ENCODE results near the gene SEL1L. TPM values are rescaled to one million over a fixed set of nuclear protein-coding genes. Genes with fewer than 3 reads are reported as not detected.

Gene SEL1L
- polyA plus RNA-seq, 3 donors = 14.4 to 48.4 (median 42.5) TPM

- TF ChIP-seq CTCF (IDR thresholded peaks at IDR 0.05) = no peak
- Histone ChIP-seq H3K27ac (ENCODE audit: low read depth in 1 of 2, low read length in 2 of 2) (no peak overlapping the region), H3K4me1 (ENCODE audit: control insufficient read depth in 1 of 2, insufficient read depth in 2 of 2, low read length in 2 of 2) (peaks cover 0 to under 1% of the 10 kb centered on the region in 2 donors), H3K79me2 (ENCODE audit: insufficient read depth, low read length) (peaks cover 26% of the 10 kb centered on the region), H3K4me2 (replicated peaks; ENCODE audit: extremely low read depth, low read length, poor library complexity, severe bottlenecking) (no peak overlapping the region), H3K9ac (ENCODE audit: insufficient read depth, low read length, poor library complexity, severe bottlenecking) (no peak overlapping the region), H4K20me1 (ENCODE audit: insufficient read depth, low read length) (peaks cover 40% of the 10 kb centered on the region), H2AFZ (ENCODE audit: insufficient read depth, low read depth, low read length, poor library complexity, severe bottlenecking) (no peak overlapping the region), H3K4me3 (replicated peaks in 1 of 3; ENCODE audit: low read depth in 2 of 3, low read length in 3 of 3) (no peak overlapping the region), H3K36me3 (replicated peaks in 1 of 2; ENCODE audit: control insufficient read depth in 1 of 2, insufficient read depth in 2 of 2, low read length in 2 of 2) (peaks cover 79 to 99% of the 10 kb centered on the region in 2 donors), H3K9me3 (replicated peaks in 1 of 2; ENCODE audit: control insufficient read depth in 1 of 2, insufficient read depth in 1 of 2, low read length in 2 of 2) (no peaks in the 10 kb centered on the region), H3K27me3 (ENCODE audit: control insufficient read depth in 2 of 2, insufficient read depth in 2 of 2, low read length in 2 of 2) (no peaks in the 10 kb centered on the region)
- H3K4me3 Mint-ChIP-seq = no peak overlapping the region
- peaks cover 4% of the 10 kb centered on the region for H3K4me1 Mint-ChIP-seq
- peaks cover 70 to 87% of the 10 kb centered on the region in 2 donors for H3K36me3 Mint-ChIP-seq
- H3K27ac Mint-ChIP-seq = peak overlapping the region in 2 of 7 donors; percentile 4 to 62
- H3K9me3 Mint-ChIP-seq = peaks cover 0 to 2% (median 0%) of the 10 kb centered on the region in 7 donors
- DNase-seq = no peak
- 100% methylated on average over 1 of the region's 2 CpGs for WGBS (ENCODE audit: insufficient coverage)
- intact Hi-C loops (cut with micrococcal nuclease) = no loop called here
- no peaks in the 10 kb centered on the region for H3K27me3 Mint-ChIP-seq (ENCODE audit: low read depth in 3 of 3)
Measured at GRCh38 chr14:81504864-81505263, 28.8 kb downstream of the SEL1L start.

GRCh38 chr14:81485781-81486180 lies 47.9 kb downstream of the SEL1L start:
- Histone ChIP-seq H3K27me3 (ENCODE audit: control insufficient read depth in 2 of 2, insufficient read depth in 2 of 2, low read length in 2 of 2) (no peaks in the 10 kb centered on the region), H3K27ac (ENCODE audit: low read depth in 1 of 2, low read length in 2 of 2) (no peak overlapping the region), H4K20me1 (ENCODE audit: insufficient read depth, low read length) (no peaks in the 10 kb centered on the region), H3K4me1 (ENCODE audit: control insufficient read depth in 1 of 2, insufficient read depth in 2 of 2, low read length in 2 of 2) (no peaks in the 10 kb centered on the region), H3K9ac (ENCODE audit: insufficient read depth, low read length, poor library complexity, severe bottlenecking) (no peak overlapping the region), H3K4me3 (replicated peaks in 1 of 3; ENCODE audit: low read depth in 2 of 3, low read length in 3 of 3) (no peak overlapping the region), H3K4me2 (replicated peaks; ENCODE audit: extremely low read depth, low read length, poor library complexity, severe bottlenecking) (no peak overlapping the region), H3K36me3 (replicated peaks in 1 of 2; ENCODE audit: control insufficient read depth in 1 of 2, insufficient read depth in 2 of 2, low read length in 2 of 2) (peaks cover 96 to 100% of the 10 kb centered on the region in 2 donors), H3K9me3 (replicated peaks in 1 of 2; ENCODE audit: control insufficient read depth in 1 of 2, insufficient read depth in 1 of 2, low read length in 2 of 2) (no peaks in the 10 kb centered on the region), H3K79me2 (ENCODE audit: insufficient read depth, low read length) (no peaks in the 10 kb centered on the region), H2AFZ (ENCODE audit: insufficient read depth, low read depth, low read length, poor library complexity, severe bottlenecking) (no peak overlapping the region)
- DNase-seq = no peak
- no CpG with 5 or more reads among the region's 1 CpG for WGBS (ENCODE audit: insufficient coverage)
- no peaks in the 10 kb centered on the region for H3K4me1 Mint-ChIP-seq
- intact Hi-C loops (cut with micrococcal nuclease) = no loop called here
- no peak overlapping the region for H3K27ac Mint-ChIP-seq
- no peaks in the 10 kb centered on the region for H3K27me3 Mint-ChIP-seq (ENCODE audit: low read depth in 3 of 3)
- H3K4me3 Mint-ChIP-seq = no peak overlapping the region
- H3K9me3 Mint-ChIP-seq = no peaks in the 10 kb centered on the region
- no peak for TF ChIP-seq CTCF (IDR thresholded peaks at IDR 0.05)
- H3K36me3 Mint-ChIP-seq = peaks cover 78 to 85% of the 10 kb centered on the region in 2 donors

Measured in CD14-positive monocyte (primary cell).